H1 (cell line): ENCODE measurements around the gene MARK1. TPM values are rescaled to one million over a fixed set of nuclear protein-coding genes. Genes with fewer than 3 reads are reported as not detected.

Source experiments
- CTCF ChIA-PET: fragments of 300-600 bp; sonication (Branson Sonifier 250); formaldehyde crosslinking; loops from one replicate; lab custom pipeline; 2021; ENCODE audit not compliant: partially characterized antibody; lab: Charles Lee
- POLR2A ChIA-PET: fragments of 300-600 bp; sonication (Branson Sonifier 250); formaldehyde crosslinking; loops from one replicate; lab custom pipeline; 2021; ENCODE audit warnings: inconsistent platforms; ENCODE audit not compliant: partially characterized antibody; lab: Charles Lee
- DNase-seq, 2 experiments: peaks; one replicate each; pipeline versions ENCODE4 v3.0.0 to v3.0.0-alpha.2; 2010 to 2022; ENCODE audit warnings: low spot score in 2 of 2, low read depth in 1 of 2, mixed read lengths in 1 of 2
- FAIRE-seq: peaks from 2 replicates; lab custom pipeline; 2011; peaks lifted over from hg19 to GRCh38; lab: Jason Lieb, UNC
- H2AFZ ChIP-seq: 2 replicates; pipeline ENCODE4 v1.8.1; 2012; ENCODE audit warnings: low read length, inconsistent platforms
- H2AK5ac ChIP-seq: 2 replicates; pipeline ENCODE4 v1.6.1; 2013; ENCODE audit warnings: low read depth, low read length
- H2BK120ac ChIP-seq: replicated peaks from 2 replicates; pipeline ENCODE3; 2013; ENCODE audit warnings: low read depth, low read length, inconsistent platforms
- H2BK12ac ChIP-seq: 2 replicates; pipeline ENCODE4 v1.6.1; 2013; ENCODE audit warnings: low read depth, low read length
- H2BK15ac ChIP-seq: 2 replicates; pipeline ENCODE4 v1.6.1; 2013; ENCODE audit warnings: low read length
- H2BK20ac ChIP-seq: 2 replicates; pipeline ENCODE4 v1.6.1; 2013; ENCODE audit warnings: low read length
- H2BK5ac ChIP-seq: 2 replicates; pipeline ENCODE4 v1.6.1; 2013; ENCODE audit warnings: low read depth, low read length
- H3K14ac ChIP-seq: 2 replicates; pipeline ENCODE4 v1.6.1; 2013; ENCODE audit warnings: inconsistent platforms; ENCODE audit not compliant: insufficient read length
- H3K18ac ChIP-seq: 2 replicates; pipeline ENCODE4 v1.6.1; 2013; ENCODE audit warnings: low read length; ENCODE audit errors: extremely low read depth
- H3K23ac ChIP-seq: 2 replicates; pipeline ENCODE4 v1.6.1; 2013; ENCODE audit warnings: inconsistent platforms; ENCODE audit not compliant: insufficient read length
- H3K23me2 ChIP-seq: 2 replicates; pipeline ENCODE4 v1.6.1; 2013; ENCODE audit warnings: low read depth, low read length
- H3K27ac ChIP-seq: 2 replicates; pipeline ENCODE4 v1.6.1; 2011; ENCODE audit warnings: low read depth, low read length, inconsistent platforms
- H3K27me3 ChIP-seq, 4 experiments: replicated peaks in 1 of 4; 1 replicate in 1 of 4; 2 replicates in 3 of 4; pipeline versions ENCODE4 v1.6.1 to v1.8.1; 2011 to 2013; ENCODE audit warnings: low read length in 3 of 4, mild to moderate bottlenecking in 3 of 4, inconsistent platforms in 2 of 4, mixed read lengths in 2 of 4, moderate library complexity in 1 of 4; ENCODE audit not compliant: control insufficient read depth in 3 of 4, insufficient read depth in 3 of 4; ENCODE audit errors: extremely low read depth in 1 of 4
- H3K36me3 ChIP-seq, 4 experiments: 2 replicates each; pipeline versions ENCODE4 v1.6.1 to v1.8.1; 2011 to 2013; ENCODE audit warnings: mild to moderate bottlenecking in 4 of 4, low read length in 3 of 4, moderate library complexity in 2 of 4, control low read depth in 1 of 4, inconsistent platforms in 1 of 4; ENCODE audit not compliant: insufficient read depth in 4 of 4, control insufficient read depth in 2 of 4
- H3K4ac ChIP-seq: replicated peaks from 2 replicates; pipeline ENCODE3; 2013; ENCODE audit warnings: low read length, low read depth, mixed read lengths, inconsistent platforms; ENCODE audit not compliant: insufficient read length
- H3K4me1 ChIP-seq, 4 experiments: replicated peaks in 1 of 4; 1 replicate in 1 of 4; 2 replicates in 3 of 4; pipeline versions ENCODE4 v1.6.1 to v1.8.1; 2011 to 2013; ENCODE audit warnings: low read length in 3 of 4, inconsistent platforms in 2 of 4, mixed read lengths in 1 of 4; ENCODE audit not compliant: insufficient read depth in 4 of 4, control insufficient read depth in 3 of 4
- H3K4me2 ChIP-seq, 2 experiments: 2 replicates each; pipeline versions ENCODE4 v1.6.1 to v1.8.1; 2011 to 2013; ENCODE audit warnings: low read depth in 2 of 2, low read length in 2 of 2, control low read depth in 1 of 2, inconsistent platforms in 1 of 2, mild to moderate bottlenecking in 1 of 2; ENCODE audit not compliant: insufficient read depth in 1 of 2
- H3K4me3 ChIP-seq, 4 experiments: fragments of 200-600, 300-600 bp in 1 of 4; sonication (generic), shearing (Covaris generic), sonication (Bioruptor Twin) in 1 of 4; 2 replicates each; pipeline versions ENCODE4 v1.5.1 to v1.8.1; 2011 to 2016; ENCODE audit warnings: low read length in 4 of 4, low read depth in 3 of 4, control low read depth in 2 of 4, inconsistent platforms in 2 of 4, mild to moderate bottlenecking in 2 of 4, mixed read lengths in 1 of 4, moderate library complexity in 1 of 4; ENCODE audit not compliant: insufficient read depth in 2 of 4; ENCODE audit errors: extremely low read depth in 1 of 4
- H3K56ac ChIP-seq: replicated peaks from 2 replicates; pipeline ENCODE3; 2013; ENCODE audit warnings: low read depth, mild to moderate bottlenecking, mixed read lengths, low read length, inconsistent platforms; ENCODE audit not compliant: insufficient read length
- H3K79me1 ChIP-seq: 2 replicates; pipeline ENCODE4 v1.6.1; 2013; ENCODE audit warnings: low read depth, low read length, control low read depth
- H3K79me2 ChIP-seq, 2 experiments: 2 replicates each; pipeline versions ENCODE4 v1.6.1 to v1.8.1; 2012 to 2013; ENCODE audit warnings: low read length in 2 of 2, mild to moderate bottlenecking in 2 of 2, inconsistent platforms in 1 of 2; ENCODE audit not compliant: insufficient read depth in 2 of 2, control insufficient read depth in 1 of 2
- H3K9ac ChIP-seq, 4 experiments: replicated peaks in 1 of 4; 1 replicate in 1 of 4; 2 replicates in 3 of 4; pipeline versions ENCODE4 v1.6.1 to v1.8.1; 2011 to 2013; ENCODE audit warnings: low read depth in 3 of 4, low read length in 3 of 4, control low read depth in 2 of 4, mild to moderate bottlenecking in 2 of 4, moderate library complexity in 2 of 4, inconsistent platforms in 1 of 4; ENCODE audit errors: extremely low read depth in 1 of 4
- H3K9me3 ChIP-seq, 2 experiments: 2 replicates each; pipeline versions ENCODE4 v1.6.1 to v1.8.1; 2012 to 2013; ENCODE audit warnings: mild to moderate bottlenecking in 2 of 2, moderate library complexity in 2 of 2, control low read depth in 1 of 2, inconsistent platforms in 1 of 2, low read depth in 1 of 2, low read length in 1 of 2, mixed read lengths in 1 of 2; ENCODE audit not compliant: insufficient read depth in 2 of 2
- H4K20me1 ChIP-seq, 2 experiments: replicated peaks in 1 of 2; 2 replicates each; pipeline versions ENCODE3 to v1.8.1; 2011 to 2013; ENCODE audit warnings: inconsistent platforms in 2 of 2, low read length in 2 of 2, mild to moderate bottlenecking in 1 of 2; ENCODE audit not compliant: insufficient read depth in 2 of 2, control insufficient read depth in 1 of 2
- H4K5ac ChIP-seq: 2 replicates; pipeline ENCODE4 v1.6.1; 2013; ENCODE audit warnings: low read length, low read depth, mixed read lengths, inconsistent platforms; ENCODE audit not compliant: insufficient read length
- H4K8ac ChIP-seq: 2 replicates; pipeline ENCODE4 v1.8.0; 2013; ENCODE audit warnings: mild to moderate bottlenecking, moderate library complexity, low read length, inconsistent platforms; ENCODE audit not compliant: insufficient read depth; ENCODE audit errors: extremely low read depth
- H4K91ac ChIP-seq: replicated peaks from 2 replicates; pipeline ENCODE3; 2013; ENCODE audit warnings: low read length, mixed read lengths, inconsistent platforms; ENCODE audit not compliant: insufficient read length
- CTBP2 ChIP-seq: IDR thresholded peaks from 2 replicates; pipeline ENCODE4 v1.7.0; 2011; ENCODE audit warnings: borderline replicate concordance, mild to moderate bottlenecking, moderate library complexity, mixed read lengths, low read length; ENCODE audit not compliant: insufficient read depth, insufficient read length
- HDAC6 ChIP-seq: IDR thresholded peaks from one replicate; pipeline ENCODE4 v1.7.1; 2012; ENCODE audit warnings: low read depth, mild to moderate bottlenecking, inconsistent platforms, low read length, moderate library complexity
- RAD21 ChIP-seq, 2 experiments: IDR thresholded peaks in 1 of 2; conservative IDR thresholded peaks in 1 of 2; 2 replicates each; pipeline ENCODE4 v1.6.1; 2011; ENCODE audit warnings: low read depth in 2 of 2, low read length in 2 of 2, improper control_type of control experiment in 1 of 2, inconsistent platforms in 1 of 2, mild to moderate bottlenecking in 1 of 2, moderate library complexity in 1 of 2
- SUZ12 ChIP-seq: fragments of 200-600 bp; sonication (generic); IDR thresholded peaks from 2 replicates; pipeline ENCODE4 v1.6.1; 2012; ENCODE audit warnings: mild to moderate bottlenecking, inconsistent platforms, low read length, moderate library complexity, mixed read lengths
- TEAD4 ChIP-seq: IDR thresholded peaks from 2 replicates; pipeline ENCODE4 v1.6.1; 2012; ENCODE audit warnings: low read depth, low read length, inconsistent platforms, mixed read lengths
- WGBS, 2 experiments: shearing (Covaris generic) in 1 of 2; methylation state at CpG; one replicate each; pipeline versions ENCODE4 v1.1.6 to v1.1.7; 2013 to 2015; ENCODE audit warnings: low lambda C conversion rate in 2 of 2, mixed read lengths in 2 of 2, inconsistent platforms in 1 of 2, low coverage in 1 of 2, missing lambda C conversion rate in 1 of 2; ENCODE audit not compliant: insufficient replicate concordance in 2 of 2, insufficient coverage in 1 of 2, insufficient read length in 1 of 2; ENCODE audit errors: extremely low coverage in 1 of 2, missing lambda C conversion rate in 1 of 2; 5-methylcytosine and 5-hydroxymethylcytosine counted together
- polyA plus RNA-seq, 7 experiments: library from polyadenylated mRNA; depleted of rRNA in 3 of 7; stranded (reverse) in 5 of 7; unstranded in 2 of 7; fragments of >200 nt in 5 of 7; fragments of 200-250 nt in 2 of 7; gene quantifications; 1 replicate in 5 of 7; 2 replicates in 1 of 7; 4 replicates in 1 of 7; pipeline versions ENCODE4 v1.2.1 to v1.2.3, GENCODE V29; 2011 to 2013; ENCODE audit warnings: missing spikeins in 2 of 7, mixed read lengths in 2 of 7
- total RNA-seq: library from RNA; stranded (reverse); fragmentation: NEBNext Ultra II Directional; extraction: Animal tissue kit (Norgen Biotek cat#: 25700); gene quantifications from 2 replicates; pipeline ENCODE4 v1.2.1, GENCODE V29; 2021
- TF ChIP-seq, protein P1 (sequence below): IDR thresholded peaks from 2 replicates; pipeline ENCODE4 v1.6.1; 2012; ENCODE audit warnings: inconsistent platforms
- TF ChIP-seq, protein P2 (sequence below): IDR thresholded peaks from 2 replicates; pipeline ENCODE4 v1.6.1; 2012; ENCODE audit warnings: low read length, inconsistent platforms
- TF ChIP-seq, protein P3 (sequence below): IDR thresholded peaks from 2 replicates; pipeline ENCODE4 v1.6.1; 2011; ENCODE audit warnings: low read length, improper control_type of control experiment

MARK1 gene
- total and polyA plus RNA-seq, 2 of the 8 experiments (the other 6 are each of a cell fraction or from before 2014, with no cell fraction given), result 5.5 to 20.5 TPM

DNA sequence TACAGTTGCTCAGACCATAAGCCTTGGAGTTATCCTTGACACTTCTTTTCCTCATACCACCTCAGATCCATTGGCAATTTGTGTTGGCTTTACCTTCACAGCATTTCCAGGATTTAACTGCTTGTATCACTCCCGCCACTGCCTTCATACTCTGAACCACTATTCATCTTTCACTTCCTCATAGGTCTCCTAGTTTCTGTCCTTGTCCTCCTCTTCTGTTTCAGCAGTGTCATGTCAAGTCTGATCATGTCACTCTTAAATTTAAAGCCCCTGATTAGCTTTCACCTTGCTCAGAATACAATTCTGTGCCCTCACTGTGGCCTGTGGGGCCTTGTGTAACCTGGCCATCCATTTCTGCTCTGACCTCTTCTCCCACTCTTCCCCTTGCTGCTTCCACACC lies 127.6 kb downstream of the MARK1 start:
- H3K23ac ChIP-seq, result no peak overlapping the region
- no peak overlapping the region for H2BK15ac ChIP-seq
- no peaks in the 10 kb centered on the region for H4K20me1 ChIP-seq
- CTCF ChIA-PET, result interaction anchor here (1.3 to 1.7 kb wide), 2 partner anchors 24 to 374 kb away, joined by 3 to 6 read pairs; no protein-coding TSS in a partner anchor
- no peaks in the 10 kb centered on the region for H3K79me1 ChIP-seq
- no peak overlapping the region for H3K14ac ChIP-seq
- POLR2A ChIA-PET, result no interaction called here
- H3K27me3 ChIP-seq, result no peaks in the 10 kb centered on the region
- H3K56ac ChIP-seq, result no peak overlapping the region
- no peak overlapping the region for H4K8ac ChIP-seq
- H3K4me1 ChIP-seq, result no peaks in the 10 kb centered on the region
- H3K4me3 ChIP-seq, result no peak overlapping the region
- TF ChIP-seq HDAC6, result no peak
- no peak for TF ChIP-seq RAD21 (IDR thresholded peaks at IDR 0.05 in 1 of 2, conservative IDR thresholded peaks at IDR 0.05 in 1 of 2; ENCODE audit: low read depth in 2 of 2, low read length in 2 of 2)
- no peak for TF ChIP-seq TEAD4
- TF ChIP-seq CTBP2, result no peak
- TF ChIP-seq, protein P1, sequence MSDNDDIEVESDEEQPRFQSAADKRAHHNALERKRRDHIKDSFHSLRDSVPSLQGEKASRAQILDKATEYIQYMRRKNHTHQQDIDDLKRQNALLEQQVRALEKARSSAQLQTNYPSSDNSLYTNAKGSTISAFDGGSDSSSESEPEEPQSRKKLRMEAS, result no peak
- TF ChIP-seq SUZ12, result no peak
- TF ChIP-seq, protein P2, sequence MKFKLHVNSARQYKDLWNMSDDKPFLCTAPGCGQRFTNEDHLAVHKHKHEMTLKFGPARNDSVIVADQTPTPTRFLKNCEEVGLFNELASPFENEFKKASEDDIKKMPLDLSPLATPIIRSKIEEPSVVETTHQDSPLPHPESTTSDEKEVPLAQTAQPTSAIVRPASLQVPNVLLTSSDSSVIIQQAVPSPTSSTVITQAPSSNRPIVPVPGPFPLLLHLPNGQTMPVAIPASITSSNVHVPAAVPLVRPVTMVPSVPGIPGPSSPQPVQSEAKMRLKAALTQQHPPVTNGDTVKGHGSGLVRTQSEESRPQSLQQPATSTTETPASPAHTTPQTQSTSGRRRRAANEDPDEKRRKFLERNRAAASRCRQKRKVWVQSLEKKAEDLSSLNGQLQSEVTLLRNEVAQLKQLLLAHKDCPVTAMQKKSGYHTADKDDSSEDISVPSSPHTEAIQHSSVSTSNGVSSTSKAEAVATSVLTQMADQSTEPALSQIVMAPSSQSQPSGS, result no peak
- TF ChIP-seq, protein P3, sequence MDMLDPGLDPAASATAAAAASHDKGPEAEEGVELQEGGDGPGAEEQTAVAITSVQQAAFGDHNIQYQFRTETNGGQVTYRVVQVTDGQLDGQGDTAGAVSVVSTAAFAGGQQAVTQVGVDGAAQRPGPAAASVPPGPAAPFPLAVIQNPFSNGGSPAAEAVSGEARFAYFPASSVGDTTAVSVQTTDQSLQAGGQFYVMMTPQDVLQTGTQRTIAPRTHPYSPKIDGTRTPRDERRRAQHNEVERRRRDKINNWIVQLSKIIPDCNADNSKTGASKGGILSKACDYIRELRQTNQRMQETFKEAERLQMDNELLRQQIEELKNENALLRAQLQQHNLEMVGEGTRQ, result no peak
- no peaks in the 10 kb centered on the region for H3K79me2 ChIP-seq
- H2AFZ ChIP-seq, result no peak overlapping the region
- no peak overlapping the region for H3K4ac ChIP-seq
- H3K36me3 ChIP-seq, result peaks cover 2 to 23% (median 12%) of the 10 kb centered on the region in 4 experiments; a peak in 4 of 8 replicates
- H2BK12ac ChIP-seq, result no peak overlapping the region
- FAIRE-seq (no peak), DNase-seq (no peak)
- WGBS, 2 experiments, result 86% methylated on average over 1 of the region's 1 CpG; no CpG with 5 or more reads in 1 of the 2 experiments
- H4K91ac ChIP-seq, result no peak overlapping the region
- H3K9me3 ChIP-seq, result no peaks in the 10 kb centered on the region
- no peak overlapping the region for H3K4me2 ChIP-seq
- H3K18ac ChIP-seq, result no peak overlapping the region
- H2BK20ac ChIP-seq, result no peak overlapping the region
- H3K27ac ChIP-seq, result no peak overlapping the region
- no peak overlapping the region for H2AK5ac ChIP-seq
- H3K23me2 ChIP-seq, result no peaks in the 10 kb centered on the region
- H4K5ac ChIP-seq, result no peak overlapping the region
- H2BK5ac ChIP-seq, result no peak overlapping the region
- no peak overlapping the region for H3K9ac ChIP-seq
- H2BK120ac ChIP-seq, result no peak overlapping the region
